Ascending aorta (tissue), 2 donors: Measurements from ENCODE around the gene SHD. TPM values are rescaled to one million over a fixed set of nuclear protein-coding genes. Genes with fewer than 3 reads are reported as not detected.
"Not testable (repeated sequence)": the region's sequence is repeated elsewhere in the genome, so short reads cannot be mapped to it uniquely, and the experiment has no call there.

Experiments
- DNase-seq, 2 donors: peaks; one replicate each; pipeline ENCODE4 v3.0.0-alpha.2; 2019; ENCODE audit warnings: low spot score in 2 of 2
- H3K27ac ChIP-seq, 2 donors: fragments of 200-600 bp; sonication (generic); one replicate each; pipeline ENCODE4 v1.5.1; 2016 to 2017; ENCODE audit warnings: mild to moderate bottlenecking in 1 of 2
- H3K27me3 ChIP-seq: fragments of 200-600 bp; sonication (generic); one replicate; pipeline ENCODE4 v1.5.1; 2017
- H3K36me3 ChIP-seq, 2 donors: fragments of 200-600 bp; sonication (generic); one replicate each; pipeline ENCODE4 v1.5.1; 2016
- H3K4me1 ChIP-seq, 2 donors: fragments of 200-600 bp; sonication (generic); one replicate each; pipeline ENCODE4 v1.5.1; 2016 to 2017; ENCODE audit warnings: mild to moderate bottlenecking in 1 of 2
- H3K4me3 ChIP-seq, 2 donors: fragments of 200-600 bp; sonication (generic); one replicate each; pipeline ENCODE4 v1.5.1; 2016 to 2017; ENCODE audit warnings: mild to moderate bottlenecking in 1 of 2
- H3K9me3 ChIP-seq, 2 donors: fragments of 200-600 bp; sonication (generic); one replicate each; pipeline ENCODE4 v1.5.1; 2016
- intact Hi-C: fragments of 100-400 bp; cut with DNase I; formaldehyde crosslinking; loops from one replicate; pipeline ENCODE4 v1.15.1; 2023
- total RNA-seq: library from RNA; depleted of rRNA; stranded (reverse); fragments of >200 nt; gene quantifications from one replicate; pipeline ENCODE4 v1.1.0, GENCODE V29; 2016
- TF ChIP-seq, protein P1 (sequence below), 3 experiments: fragments of 200-600 bp in 2 of 3; fragments of 450-650 bp in 1 of 3; sonication (generic) in 2 of 3; IDR thresholded peaks; one replicate each; pipeline ENCODE4 v1.5.1; 2016 to 2019; ENCODE audit warnings: antibody characterized with exemption in 3 of 3, mild to moderate bottlenecking in 1 of 3, moderate library complexity in 1 of 3

SHD gene
- total RNA-seq, 1 donor from 2014 or later: not detected

DNA sequence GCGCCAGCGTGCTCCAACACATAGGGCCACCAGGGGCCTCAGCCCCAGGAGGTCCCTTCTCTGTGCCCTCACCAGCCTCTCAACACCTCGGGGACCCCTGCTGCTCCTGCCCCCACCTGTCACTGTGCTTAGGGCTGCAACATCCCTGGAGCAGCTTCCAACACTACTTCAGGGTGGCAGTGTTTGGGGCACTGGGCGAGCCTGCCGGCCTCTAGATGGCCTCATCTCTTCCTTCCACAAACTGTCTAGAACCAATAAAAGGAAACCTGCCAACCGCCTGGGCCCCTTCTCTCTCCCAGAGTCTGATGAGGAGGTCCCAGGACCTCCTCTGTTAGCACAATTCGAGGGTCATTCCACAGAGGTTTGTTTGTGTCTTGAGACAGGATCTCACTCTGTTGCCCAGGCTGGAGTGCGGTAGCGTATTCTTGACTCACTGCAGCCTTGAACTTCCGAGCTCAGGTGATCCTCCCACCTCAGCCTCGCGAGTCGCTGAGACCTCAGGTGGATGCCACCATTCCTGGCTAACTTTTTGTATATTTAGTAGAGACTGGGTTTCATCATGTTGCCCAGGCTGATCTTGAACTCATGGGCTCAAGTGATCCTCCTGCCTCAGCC lies 10.1 kb upstream of the SHD start:
- DNase-seq: no peak
- Histone ChIP-seq H3K27ac (no peak overlapping the region), H3K4me3 (no peak overlapping the region), H3K4me1 (no peaks in the 10 kb centered on the region), H3K27me3 (no peaks in the 10 kb centered on the region), H3K9me3 (no peaks in the 10 kb centered on the region), H3K36me3 (peaks cover 32 to 58% of the 10 kb centered on the region in 2 donors)
- TF ChIP-seq, protein P1, sequence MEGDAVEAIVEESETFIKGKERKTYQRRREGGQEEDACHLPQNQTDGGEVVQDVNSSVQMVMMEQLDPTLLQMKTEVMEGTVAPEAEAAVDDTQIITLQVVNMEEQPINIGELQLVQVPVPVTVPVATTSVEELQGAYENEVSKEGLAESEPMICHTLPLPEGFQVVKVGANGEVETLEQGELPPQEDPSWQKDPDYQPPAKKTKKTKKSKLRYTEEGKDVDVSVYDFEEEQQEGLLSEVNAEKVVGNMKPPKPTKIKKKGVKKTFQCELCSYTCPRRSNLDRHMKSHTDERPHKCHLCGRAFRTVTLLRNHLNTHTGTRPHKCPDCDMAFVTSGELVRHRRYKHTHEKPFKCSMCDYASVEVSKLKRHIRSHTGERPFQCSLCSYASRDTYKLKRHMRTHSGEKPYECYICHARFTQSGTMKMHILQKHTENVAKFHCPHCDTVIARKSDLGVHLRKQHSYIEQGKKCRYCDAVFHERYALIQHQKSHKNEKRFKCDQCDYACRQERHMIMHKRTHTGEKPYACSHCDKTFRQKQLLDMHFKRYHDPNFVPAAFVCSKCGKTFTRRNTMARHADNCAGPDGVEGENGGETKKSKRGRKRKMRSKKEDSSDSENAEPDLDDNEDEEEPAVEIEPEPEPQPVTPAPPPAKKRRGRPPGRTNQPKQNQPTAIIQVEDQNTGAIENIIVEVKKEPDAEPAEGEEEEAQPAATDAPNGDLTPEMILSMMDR (IDR thresholded peaks at IDR 0.05): no peak
- intact Hi-C loops: loop anchor here (2.0 to 5.0 kb wide), 2 partner anchors 83 to 132 kb away; partner anchors contain the start of gene SH3GL1

DNA sequence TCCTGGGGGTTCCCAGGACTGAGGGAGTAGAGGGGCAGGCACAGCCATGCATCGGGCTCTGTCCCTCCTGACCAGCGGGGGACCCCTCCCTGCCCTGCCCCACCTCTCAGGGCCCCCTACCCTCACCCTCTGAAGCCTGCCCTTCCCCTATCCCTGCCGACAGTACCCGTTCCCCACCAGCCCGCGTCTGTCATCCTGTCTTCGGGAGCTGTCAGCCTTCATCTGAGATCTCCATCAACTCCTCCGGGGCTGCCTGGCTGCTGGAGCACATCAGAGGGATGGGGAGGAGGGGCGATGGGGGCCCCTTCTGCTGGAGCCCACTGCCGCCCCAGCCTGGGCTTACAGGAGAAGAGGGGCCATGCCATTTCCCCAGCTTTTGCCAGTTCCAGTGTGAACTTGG lies 6.2 kb upstream of the SHD start:
- H3K27ac ChIP-seq: no peak overlapping the region
- TF ChIP-seq, protein P1 (IDR thresholded peaks at IDR 0.05): no peak
- no peaks in the 10 kb centered on the region for H3K9me3 ChIP-seq
- no peak for DNase-seq
- no peaks in the 10 kb centered on the region for H3K27me3 ChIP-seq
- H3K36me3 ChIP-seq: peaks cover 13 to 37% of the 10 kb centered on the region in 2 donors
- intact Hi-C loops: loop anchor here (2.0 kb wide), 1 partner anchor 32 kb away; the partner anchor contains the start of gene FSD1
- H3K4me3 ChIP-seq: no peak overlapping the region
- no peaks in the 10 kb centered on the region for H3K4me1 ChIP-seq

DNA sequence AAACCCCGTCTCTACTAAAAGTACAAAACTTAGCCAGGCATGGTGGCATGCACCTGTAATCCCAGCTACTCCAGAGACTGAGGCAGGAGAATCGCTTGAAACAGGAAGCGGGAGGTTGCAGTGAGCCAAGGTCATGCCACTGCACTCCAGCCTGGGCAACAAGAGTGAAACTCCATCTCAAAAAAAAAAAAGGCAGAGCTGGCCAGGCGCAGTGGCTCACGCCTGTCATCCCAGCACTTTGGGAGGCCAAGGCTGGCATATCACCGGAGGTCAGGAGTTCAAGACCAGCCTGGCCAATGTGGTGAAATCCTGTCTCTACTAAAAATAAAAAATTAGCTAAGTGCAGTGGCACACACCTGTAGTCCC lies 4.8 kb upstream of the SHD start:
- intact Hi-C loops, H3K4me3 ChIP-seq, H3K27ac ChIP-seq, DNase-seq, H3K9me3 ChIP-seq, H3K4me1 ChIP-seq: not testable (repeated sequence)
- Histone ChIP-seq H3K27me3 (peaks cover 10% of the 10 kb centered on the region), H3K36me3 (peaks cover under 1 to 24% of the 10 kb centered on the region in 2 donors)

DNA sequence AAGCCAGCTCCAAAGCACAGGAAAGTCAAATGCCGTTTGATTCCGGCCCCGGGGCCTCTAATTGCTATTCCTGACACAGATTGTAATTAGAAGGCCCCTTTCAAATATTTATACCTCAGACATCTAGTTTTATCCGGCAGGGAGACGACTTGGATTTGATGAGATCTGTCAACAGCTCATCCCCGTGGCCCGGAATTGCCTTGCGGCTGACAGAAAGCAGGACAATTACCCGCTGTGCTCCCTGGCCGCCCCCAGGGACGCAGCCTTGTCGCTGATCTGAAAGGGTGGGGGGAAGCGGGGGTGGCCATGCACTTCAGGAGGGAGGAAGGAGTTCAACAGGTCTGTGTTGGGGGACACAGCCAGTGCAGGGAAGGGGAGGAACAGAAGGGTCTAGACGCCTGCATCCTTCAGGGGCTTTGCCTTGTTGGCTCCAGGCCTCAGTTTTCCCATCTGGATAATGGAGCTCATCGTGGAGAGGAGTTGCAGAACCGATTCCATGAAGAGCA lies 1.8 kb upstream of the SHD start:
- Histone ChIP-seq H3K4me1 (peaks cover 6 to 8% of the 10 kb centered on the region in 2 donors), H3K9me3 (no peaks in the 10 kb centered on the region), H3K36me3 (no peaks in the 10 kb centered on the region), H3K27ac (no peak overlapping the region), H3K4me3 (no peak overlapping the region), H3K27me3 (peaks cover 22% of the 10 kb centered on the region)
- TF ChIP-seq, protein P1 (IDR thresholded peaks at IDR 0.05): no peak
- DNase-seq: no peak
- intact Hi-C loops: no loop called here

DNA sequence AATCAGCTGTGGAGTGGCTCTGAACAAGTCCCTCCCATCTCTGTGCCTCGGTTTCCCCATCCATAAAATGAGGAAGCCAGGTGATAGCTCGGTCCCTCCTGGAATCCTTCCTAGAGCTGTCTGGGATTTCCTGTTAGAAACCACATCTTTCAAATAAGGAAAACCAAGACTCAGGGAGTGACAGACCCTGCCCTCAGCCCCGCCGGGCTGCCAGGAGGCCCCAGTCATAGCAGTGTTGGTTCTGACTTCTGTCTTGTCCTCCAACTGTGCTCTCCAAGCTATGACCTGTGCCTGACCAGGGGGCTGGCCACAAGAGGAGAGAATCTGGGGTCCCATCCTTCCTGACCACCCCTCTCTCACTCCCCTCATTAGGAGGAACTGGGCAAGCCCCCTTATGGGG lies 1.1 kb upstream of the SHD start:
- Histone ChIP-seq H3K27ac (no peak overlapping the region), H3K36me3 (no peaks in the 10 kb centered on the region), H3K27me3 (peaks cover 22% of the 10 kb centered on the region), H3K9me3 (no peaks in the 10 kb centered on the region), H3K4me3 (no peak overlapping the region), H3K4me1 (peaks cover 6 to 8% of the 10 kb centered on the region in 2 donors)
- DNase-seq: no peak
- TF ChIP-seq, protein P1 (IDR thresholded peaks at IDR 0.05): no peak
- intact Hi-C loops: no loop called here

DNA sequence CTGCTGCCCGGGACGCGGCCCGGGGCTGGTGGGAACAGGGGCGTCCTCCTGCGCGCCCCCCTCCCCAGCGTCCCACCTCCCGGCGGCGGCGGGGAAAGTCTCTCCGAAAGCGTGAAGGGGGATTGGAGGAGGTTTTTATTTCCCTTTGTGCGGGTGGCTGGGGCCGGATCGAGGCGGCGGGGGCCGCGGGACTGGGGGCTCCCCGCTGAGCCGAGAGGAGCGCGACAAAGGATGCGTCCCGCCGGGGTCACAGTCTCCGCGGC lies 132 bp downstream of the SHD start:
- TF ChIP-seq, protein P1 (IDR thresholded peaks at IDR 0.05): no peak
- H3K27ac ChIP-seq: no peak overlapping the region
- intact Hi-C loops: no loop called here
- H3K27me3 ChIP-seq: peaks cover 22% of the 10 kb centered on the region
- peak overlapping the region; percentile 33 to 44 for H3K4me3 ChIP-seq
- no peaks in the 10 kb centered on the region for H3K36me3 ChIP-seq
- peaks cover 6 to 8% of the 10 kb centered on the region in 2 donors for H3K4me1 ChIP-seq
- no peak for DNase-seq
- no peaks in the 10 kb centered on the region for H3K9me3 ChIP-seq
